PC-9 (cell line): ENCODE results near the gene BUB1. TPM values are rescaled to one million over a fixed set of nuclear protein-coding genes. Genes with fewer than 3 reads are reported as not detected.

Source experiments
- BruUV-seq: library from RNA; stranded (reverse); fragments of 400-500 nt; replicated peaks from 2 replicates; lab custom pipeline; 2021; lab: Mats Ljungman, UMichigan
- CTCF ChIA-PET: fragments of 300-600 bp; sonication (Branson Sonifier 250); formaldehyde crosslinking; loops from one replicate; lab custom pipeline; 2022; ENCODE audit warnings: antibody characterized with exemption; lab: Charles Lee
- POLR2A ChIA-PET: fragments of 300-600 bp; sonication (Branson Sonifier 250); formaldehyde crosslinking; loops from one replicate; lab custom pipeline; 2022; ENCODE audit warnings: antibody characterized with exemption; ENCODE audit not compliant: unreplicated experiment; lab: Charles Lee
- DNase-seq, 2 experiments: peaks; one replicate each; pipeline versions ENCODE4 v3.0.0 to v3.0.0-alpha.2; 2015 to 2022; ENCODE audit warnings: mixed read lengths in 1 of 2
- H2AFZ ChIP-seq: fragments of 200-600 bp; sonication (generic); 2 replicates; pipeline ENCODE4 v1.8.1; 2017; ENCODE audit warnings: antibody characterized with exemption
- H3F3A ChIP-seq: fragments of 200-600 bp; sonication (generic); 2 replicates; pipeline ENCODE4 v1.8.1; 2017; ENCODE audit warnings: antibody characterized with exemption, mild to moderate bottlenecking, low read depth; ENCODE audit not compliant: insufficient read depth
- H3K27ac ChIP-seq: fragments of 200-600 bp; sonication (generic); 2 replicates; pipeline ENCODE4 v1.6.1; 2016; ENCODE audit warnings: mixed run types
- H3K27me3 ChIP-seq: fragments of 200-600 bp; sonication (generic); 2 replicates; pipeline ENCODE4 v1.6.1; 2016; ENCODE audit warnings: low read depth, mixed run types; ENCODE audit not compliant: insufficient read depth
- H3K36me3 ChIP-seq: fragments of 200-600 bp; sonication (generic); 2 replicates; pipeline ENCODE4 v1.6.1; 2016; ENCODE audit warnings: low read depth, mixed run types
- H3K4me1 ChIP-seq: fragments of 200-600 bp; sonication (generic); replicated peaks from 2 replicates; pipeline ENCODE4 v1.6.1; 2016; ENCODE audit warnings: mixed run types; ENCODE audit not compliant: insufficient read depth
- H3K4me2 ChIP-seq: fragments of 200-600 bp; sonication (generic); 2 replicates; pipeline ENCODE4 v1.6.1; 2017; ENCODE audit warnings: mixed run types
- H3K4me3 ChIP-seq: fragments of 200-600 bp; sonication (generic); 2 replicates; pipeline ENCODE4 v1.6.1; 2016; ENCODE audit warnings: mixed run types
- H3K79me2 ChIP-seq: fragments of 200-600 bp; sonication (generic); 2 replicates; pipeline ENCODE4 v1.6.1; 2017; ENCODE audit warnings: low read depth, mixed run types
- H3K9me2 ChIP-seq: fragments of 200-600 bp; sonication (generic); 2 replicates; pipeline ENCODE4 v1.8.1; 2017; ENCODE audit warnings: mild to moderate bottlenecking; ENCODE audit not compliant: insufficient read depth
- H3K9me3 ChIP-seq: fragments of 200-600 bp; sonication (generic); 2 replicates; pipeline ENCODE4 v1.8.1; 2016; ENCODE audit warnings: low read depth; ENCODE audit not compliant: insufficient read depth
- H4K20me1 ChIP-seq: fragments of 200-600 bp; sonication (generic); 2 replicates; pipeline ENCODE4 v1.8.1; 2017; ENCODE audit not compliant: insufficient read depth
- CTCF ChIP-seq: fragments of 200-600 bp; sonication (generic); conservative IDR thresholded peaks from 2 replicates; pipeline ENCODE4 v1.6.1; 2017; ENCODE audit warnings: mixed run types, antibody characterized with exemption, mild to moderate bottlenecking, moderate library complexity
- EZH2 ChIP-seq: fragments of 200-600 bp; sonication (generic); IDR thresholded peaks from 2 replicates; pipeline ENCODE4 v1.8.0; 2017; ENCODE audit warnings: antibody characterized with exemption, low read depth
- intact Hi-C: fragments of 100-400 bp; cut with micrococcal nuclease; formaldehyde crosslinking; loops from one replicate; pipeline ENCODE4 v1.10.0; 2022; ENCODE audit not compliant: unreplicated experiment
- total RNA-seq: library from RNA; stranded (reverse); gene quantifications from 2 replicates; pipeline ENCODE4 v1.2.3, GENCODE V29; 2021

The BUB1 gene
- total RNA-seq, 1 experiment from 2014 or later = 74.6 TPM

- intact Hi-C loops = no loop called here
- Histone ChIP-seq H3K9me2 (no peaks in the 10 kb centered on the region), H3F3A (peaks cover 3% of the 10 kb centered on the region; the same call in 1 of the 2 replicates), H3K79me2 (no peaks in the 10 kb centered on the region), H3K9me3 (no peaks in the 10 kb centered on the region), H2AFZ (no peak overlapping the region), H3K4me2 (no peak overlapping the region), H4K20me1 (no peaks in the 10 kb centered on the region), H3K4me3 (no peak overlapping the region), H3K27ac (no peak overlapping the region), H3K36me3 (no peaks in the 10 kb centered on the region), H3K27me3 (no peaks in the 10 kb centered on the region), H3K4me1 (peaks cover 21% of the 10 kb centered on the region)
- ChIA-PET CTCF (no interaction called here), POLR2A (interaction anchor here (0.7 kb wide), 1 partner anchor 363 kb away, joined by 12 read pairs; no protein-coding TSS in a partner anchor)
- DNase-seq = no peak
- TF ChIP-seq CTCF (no peak), EZH2 (no peak)
- no TSS peak for BruUV-seq
Measured at GRCh38 chr2:110718990-110719389, 41.1 kb upstream of the BUB1 start.

- no peak overlapping the region for H3K4me2 ChIP-seq
- no peak overlapping the region for H2AFZ ChIP-seq
- H3K27me3 ChIP-seq = no peaks in the 10 kb centered on the region
- no peak overlapping the region for H3K4me3 ChIP-seq
- BruUV-seq = no TSS peak
- H3K9me3 ChIP-seq = no peaks in the 10 kb centered on the region
- H3K36me3 ChIP-seq = no peaks in the 10 kb centered on the region
- H3K27ac ChIP-seq = no peak overlapping the region
- H3K79me2 ChIP-seq = no peaks in the 10 kb centered on the region
- no peaks in the 10 kb centered on the region for H3K9me2 ChIP-seq
- H3F3A ChIP-seq = peaks cover 7% of the 10 kb centered on the region; the same call in 1 of the 2 replicates
- TF ChIP-seq EZH2 = no peak
- TF ChIP-seq CTCF = no peak
- CTCF ChIA-PET = no interaction called here
- H3K4me1 ChIP-seq = peaks cover 27% of the 10 kb centered on the region
- POLR2A ChIA-PET = no interaction called here
- no peaks in the 10 kb centered on the region for H4K20me1 ChIP-seq
- intact Hi-C loops = no loop called here
- DNase-seq = no peak
Measured at GRCh38 chr2:110718382-110718781, 40.5 kb upstream of the BUB1 start.

GRCh38 chr2:110717734-110718133, 39.9 kb upstream of the BUB1 start:
- H3K4me1 ChIP-seq = peaks cover 30% of the 10 kb centered on the region
- POLR2A ChIA-PET = no interaction called here
- no TSS peak for BruUV-seq

More at GRCh38 chr2:110717734-110718133, 39.9 kb upstream of the BUB1 start:
- no peak overlapping the region for H3K4me3 ChIP-seq
- H3F3A ChIP-seq = peaks cover 7% of the 10 kb centered on the region; the same call in 1 of the 2 replicates
- H3K27ac ChIP-seq = 0 out of 2 replicates have a peak overlapping the region, but pooled peaks have one; percentile 2
- DNase-seq = no peak
- H3K9me2 ChIP-seq = no peaks in the 10 kb centered on the region
- TF ChIP-seq EZH2 = no peak
- TF ChIP-seq CTCF = no peak
- H2AFZ ChIP-seq = no peak overlapping the region
- no peaks in the 10 kb centered on the region for H3K9me3 ChIP-seq
- CTCF ChIA-PET = no interaction called here
- 0 out of 2 replicates have a peak overlapping the region, but pooled peaks have one; percentile 2 for H3K4me2 ChIP-seq
- no peaks in the 10 kb centered on the region for H3K27me3 ChIP-seq
- H3K79me2 ChIP-seq = no peaks in the 10 kb centered on the region
- intact Hi-C loops = no loop called here
- H3K36me3 ChIP-seq = no peaks in the 10 kb centered on the region
- H4K20me1 ChIP-seq = no peaks in the 10 kb centered on the region
